Hematopoietic multipotent progenitor cell treated with erythropoietin and hydrocortisone succinate and interleukin-3 and kit ligand, for 4 days (in vitro differentiated cells): ENCODE measurements around the gene TXNDC5.
"Not testable (repeated sequence)": the region's sequence is repeated elsewhere in the genome, so short reads cannot be mapped to it uniquely, and the experiment has no call there.

Experiments used
- DNase-seq: peaks from one replicate; pipeline ENCODE4 v3.0.0-alpha.2; 2015

TXNDC5 gene

DNA sequence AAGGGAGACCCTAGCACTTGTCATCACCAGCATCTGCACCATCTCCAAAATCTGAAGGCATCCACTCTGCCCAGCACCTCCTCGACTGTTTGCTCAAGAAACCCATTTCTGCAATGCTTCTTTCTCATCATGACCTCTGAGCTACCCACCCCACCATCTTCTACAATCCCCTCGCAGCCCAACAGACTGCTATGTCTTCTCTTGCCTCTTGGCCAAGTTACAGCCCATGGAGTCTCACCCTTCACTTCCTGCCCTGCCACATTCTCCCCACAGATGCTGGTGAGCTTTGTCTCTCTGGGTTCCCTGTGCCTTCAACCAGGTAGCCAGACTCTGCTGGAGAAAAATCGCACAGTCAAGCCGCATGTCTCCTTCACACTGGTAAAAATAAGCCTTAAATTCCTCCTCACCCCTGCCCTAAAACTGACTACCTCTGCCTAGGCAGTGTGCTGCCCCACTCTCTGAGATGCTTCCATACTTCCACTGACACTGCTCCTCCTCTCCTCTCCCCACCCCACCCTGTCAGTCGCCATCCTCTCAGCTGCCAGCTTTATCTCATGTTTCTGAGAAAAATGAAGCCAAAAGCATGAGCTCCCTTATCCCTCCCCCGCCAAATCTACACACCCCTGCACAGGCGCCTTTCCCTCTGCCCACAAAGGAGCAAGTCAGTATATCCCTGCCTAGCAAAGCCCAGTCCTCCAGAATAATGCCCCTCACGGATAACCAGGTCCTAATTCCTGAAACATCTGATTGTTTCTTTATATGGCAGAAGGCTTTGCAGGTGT lies 2.3 kb upstream of the TXNDC5 start:
- DNase-seq: peak; percentile 78

- DNase-seq: no peak
Observed at GRCh38 chr6:7912024-7912423, 1.4 kb upstream of the TXNDC5 start.

GRCh38 chr6:7911345-7911725 lies 747 bp upstream of the TXNDC5 start:
- no peak for DNase-seq

DNA sequence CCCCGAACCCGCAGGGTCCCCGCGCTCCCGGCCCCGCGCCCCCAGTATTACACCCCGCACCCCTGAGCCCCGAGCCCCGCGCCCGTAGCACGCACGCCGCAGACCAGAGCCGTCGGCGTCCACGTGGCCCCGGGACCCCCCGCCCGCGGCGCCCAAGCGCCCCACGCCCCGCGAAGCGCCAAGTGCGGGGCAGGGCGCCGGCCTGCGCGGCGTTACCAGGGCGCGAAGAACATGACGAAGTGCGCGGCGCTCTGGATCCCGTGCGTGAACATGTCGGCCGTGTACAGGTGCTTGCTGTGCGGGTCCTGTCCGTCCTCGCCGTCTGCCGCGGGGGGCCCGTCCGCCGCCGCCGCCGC lies 312 bp downstream of the TXNDC5 start:
- no peak for DNase-seq

DNA sequence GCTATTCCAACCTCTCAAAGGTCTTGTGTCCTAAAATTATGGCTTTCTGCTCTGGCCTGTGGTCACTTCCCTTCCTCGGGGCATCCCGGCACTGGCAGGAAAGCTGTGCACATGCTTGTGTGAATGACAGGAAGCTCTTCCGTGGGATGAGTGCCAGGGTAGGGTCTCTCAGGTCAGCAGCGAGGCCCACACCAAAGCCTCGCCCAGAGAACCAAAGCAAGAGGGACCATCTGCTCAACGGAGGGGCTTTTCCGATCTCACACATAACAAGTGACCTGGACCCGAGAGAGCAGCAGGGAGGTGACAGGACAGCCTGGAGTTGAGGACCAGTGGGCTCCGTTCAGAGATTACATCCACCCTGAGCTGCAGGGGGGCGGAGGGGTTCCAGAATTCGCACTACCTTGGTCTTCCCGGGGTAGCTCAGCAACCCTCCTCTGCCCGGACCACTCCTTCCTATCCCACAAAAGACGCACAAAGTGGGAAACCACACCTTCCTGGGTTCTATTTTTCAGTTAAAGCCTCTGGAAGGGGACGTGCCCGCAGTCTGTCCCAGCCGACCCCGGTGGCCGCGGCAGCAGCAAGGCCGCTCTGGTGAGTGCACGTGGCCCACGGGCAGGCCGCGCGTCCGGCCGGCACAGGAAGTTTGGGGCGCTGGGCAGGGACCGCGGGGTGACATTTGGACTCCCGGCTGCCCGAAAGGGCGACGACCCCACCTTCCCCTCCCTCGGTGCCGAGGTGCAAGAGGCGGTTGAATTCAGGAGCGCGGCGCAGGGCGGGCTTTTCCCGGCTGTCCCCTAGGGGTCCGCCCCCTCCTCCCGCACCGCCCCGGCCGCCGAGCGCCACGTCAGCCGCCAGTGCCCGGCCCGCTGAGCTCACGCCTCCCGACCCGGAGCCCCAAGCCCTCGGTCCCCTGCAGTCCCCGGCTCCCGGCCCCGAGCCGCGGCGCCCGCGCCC lies 988 bp downstream of the TXNDC5 start:
- DNase-seq: peak; percentile 75

DNA sequence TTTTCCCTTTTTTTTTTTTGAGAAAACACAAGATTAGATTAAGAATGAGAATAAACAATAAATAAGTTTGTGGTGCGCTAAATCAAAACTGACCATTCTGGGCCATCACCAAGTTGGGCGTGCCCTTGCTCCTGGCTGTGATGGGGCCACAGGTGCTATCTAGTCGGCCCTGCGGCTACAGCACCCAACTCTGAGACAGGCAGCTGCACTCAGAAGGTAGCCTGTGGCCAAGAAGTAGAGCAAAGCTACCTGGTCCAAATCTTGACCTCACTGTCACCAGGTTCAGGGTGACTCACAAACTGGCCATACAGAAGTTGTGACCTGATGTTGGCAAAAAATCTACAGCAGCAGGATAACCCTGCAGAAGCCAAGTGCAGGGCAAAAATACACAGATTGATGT lies 3.4 kb downstream of the TXNDC5 start:
- DNase-seq: no peak

DNA sequence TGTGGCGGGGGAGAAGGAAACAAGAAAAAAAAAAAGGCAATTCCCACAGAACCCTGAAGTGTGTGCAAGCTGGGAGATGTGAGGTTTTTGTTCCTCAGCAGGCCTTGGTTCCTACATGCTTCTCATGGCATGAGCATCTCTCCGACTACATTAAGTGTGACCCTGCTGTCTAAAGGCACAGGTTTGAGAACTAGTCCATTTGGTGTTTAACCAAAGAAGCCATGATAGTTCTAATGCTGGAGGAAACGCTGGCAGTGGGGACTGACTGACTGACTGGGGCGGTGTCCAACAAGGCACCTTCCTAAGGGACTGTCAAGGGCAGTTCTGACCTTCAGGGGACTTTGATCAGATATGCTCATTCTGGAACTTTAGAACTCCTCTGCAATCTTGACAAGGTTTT lies 3.8 kb downstream of the TXNDC5 start:
- DNase-seq: no peak

DNA sequence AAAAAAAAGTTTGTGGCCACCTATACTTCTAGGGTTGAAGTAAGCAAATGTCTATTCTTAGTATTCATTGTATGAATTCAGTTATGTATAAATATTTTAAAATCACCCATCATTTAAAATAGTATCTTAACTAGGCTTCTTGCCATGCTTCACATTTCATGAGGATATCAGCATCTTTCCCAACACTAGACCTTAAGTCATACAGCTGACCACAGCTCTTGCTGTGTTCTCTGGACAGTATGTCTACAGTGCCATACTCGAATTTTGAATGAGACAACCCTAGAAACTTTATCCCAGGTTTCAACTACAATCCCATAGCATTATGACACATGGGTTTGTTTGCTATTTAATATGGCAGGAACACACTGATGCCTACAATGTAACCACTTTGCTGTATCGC lies 5.2 kb downstream of the TXNDC5 start:
- no peak for DNase-seq

DNA sequence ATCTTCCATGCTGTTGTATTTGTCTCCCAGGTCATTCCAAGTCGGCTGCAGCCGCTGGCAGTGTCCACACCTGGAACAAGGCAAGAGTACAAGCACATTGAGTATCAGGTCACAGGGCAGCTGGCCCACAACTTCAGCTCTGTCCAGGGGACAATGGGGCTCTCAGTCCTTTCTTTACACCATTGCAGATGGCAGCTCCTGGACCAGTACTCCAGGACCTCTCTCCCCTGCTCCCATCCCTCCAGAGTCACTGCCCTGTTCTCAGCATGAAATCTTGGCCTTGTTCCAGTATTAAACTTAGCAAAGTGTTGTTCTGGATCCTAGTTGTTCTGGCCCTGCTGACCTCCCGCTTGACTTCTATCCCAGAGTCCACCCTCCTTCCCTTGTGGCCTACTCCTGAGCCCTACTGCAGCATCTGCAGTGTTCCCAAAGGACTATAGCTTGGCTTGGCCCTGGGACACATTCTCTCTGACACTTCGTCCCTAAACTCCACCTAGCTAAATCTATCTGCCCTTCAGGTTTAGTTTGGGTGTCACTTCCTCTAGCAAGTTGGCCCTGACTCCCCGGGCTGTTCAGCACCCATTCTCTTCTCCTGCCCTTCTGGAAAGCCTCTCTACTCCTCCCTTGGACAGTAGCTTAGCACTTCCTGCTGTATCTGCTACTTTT lies 5.8 kb downstream of the TXNDC5 start:
- no peak for DNase-seq

GRCh38 chr6:7903673-7904072 lies 6.9 kb downstream of the TXNDC5 start:
- no peak for DNase-seq

DNA sequence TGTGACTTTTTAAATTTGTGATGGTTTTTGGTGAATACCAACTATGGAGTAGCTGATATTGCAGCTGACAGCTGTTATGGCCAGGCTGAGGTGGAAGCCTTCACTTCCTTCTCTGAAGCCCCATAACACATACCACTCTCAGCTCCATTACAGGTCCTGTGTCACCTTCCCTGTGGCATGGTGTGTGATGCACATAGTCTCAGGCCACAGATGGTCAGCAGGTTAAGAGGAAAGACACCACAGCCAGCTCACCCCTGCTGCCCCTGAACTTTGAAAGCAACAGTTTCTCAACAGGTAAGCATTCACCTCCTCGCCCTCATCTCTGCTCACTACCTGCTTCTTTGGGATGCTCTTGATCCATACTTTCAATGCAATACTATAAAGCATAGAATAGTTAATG lies 7.7 kb downstream of the TXNDC5 start:
- no peak for DNase-seq

DNA sequence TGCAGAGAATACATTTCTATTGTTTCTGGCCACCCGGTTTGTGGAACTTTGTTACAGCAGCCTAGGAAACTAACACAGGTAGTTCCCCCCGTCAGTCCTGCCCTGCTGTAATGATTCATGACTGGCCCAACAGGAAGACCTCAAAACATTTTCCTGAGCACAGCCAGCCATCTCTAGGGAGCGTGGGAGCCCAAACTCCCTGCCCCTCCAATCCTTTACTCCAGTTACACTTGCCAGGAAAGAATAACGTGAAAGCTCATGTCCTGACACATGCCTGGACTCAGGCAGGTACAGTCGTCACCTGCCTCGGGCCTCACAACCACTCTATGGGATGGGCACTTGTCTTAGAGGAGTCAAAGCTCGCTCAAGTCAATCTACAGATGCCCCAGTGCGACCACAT lies 8.4 kb downstream of the TXNDC5 start:
- DNase-seq: no peak

- no peak for DNase-seq
Observed at GRCh38 chr6:7901780-7902179, 8.8 kb downstream of the TXNDC5 start.

DNA sequence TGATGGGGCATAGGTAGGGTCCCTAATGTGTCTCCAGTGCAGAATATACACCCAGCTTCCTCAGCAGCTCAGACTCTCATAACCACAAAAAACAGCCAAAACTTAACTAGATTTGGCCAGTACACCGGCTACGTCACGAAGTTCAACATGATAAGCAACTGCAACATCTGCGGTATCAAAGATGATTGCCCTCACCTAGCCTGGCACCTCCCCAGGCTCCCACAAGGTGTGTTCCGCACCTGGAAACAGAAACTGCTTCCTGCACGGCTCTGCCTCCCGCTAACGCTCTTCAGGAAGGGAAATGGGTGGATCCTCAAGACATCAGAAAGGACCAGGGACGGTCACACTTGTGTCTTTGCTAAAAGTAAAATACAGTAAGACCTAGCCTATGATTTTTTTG lies 9.5 kb downstream of the TXNDC5 start:
- no peak for DNase-seq

DNA sequence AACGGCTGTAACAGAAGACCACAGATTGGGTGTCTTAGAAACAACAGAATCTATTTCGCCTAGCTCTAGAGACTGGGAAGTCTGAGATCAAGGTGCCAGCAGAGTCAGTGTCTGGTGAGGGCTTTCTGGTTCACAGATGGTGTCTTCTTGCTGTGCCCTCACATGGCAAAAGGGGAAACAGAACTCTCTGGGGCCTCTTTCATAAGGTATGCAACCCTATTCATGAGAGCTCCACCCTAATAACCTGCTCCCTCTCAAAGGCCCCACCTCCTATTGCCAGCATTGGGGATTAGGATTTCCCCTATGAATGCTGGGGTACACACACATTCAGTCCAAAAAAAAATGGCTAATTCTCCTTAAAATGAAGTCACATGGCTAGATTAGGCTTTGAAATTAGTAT lies 10.0 kb downstream of the TXNDC5 start:
- DNase-seq: peak; percentile 27

- no peak for DNase-seq
Observed at GRCh38 chr6:7899889-7900213, 10.7 kb downstream of the TXNDC5 start.

DNA sequence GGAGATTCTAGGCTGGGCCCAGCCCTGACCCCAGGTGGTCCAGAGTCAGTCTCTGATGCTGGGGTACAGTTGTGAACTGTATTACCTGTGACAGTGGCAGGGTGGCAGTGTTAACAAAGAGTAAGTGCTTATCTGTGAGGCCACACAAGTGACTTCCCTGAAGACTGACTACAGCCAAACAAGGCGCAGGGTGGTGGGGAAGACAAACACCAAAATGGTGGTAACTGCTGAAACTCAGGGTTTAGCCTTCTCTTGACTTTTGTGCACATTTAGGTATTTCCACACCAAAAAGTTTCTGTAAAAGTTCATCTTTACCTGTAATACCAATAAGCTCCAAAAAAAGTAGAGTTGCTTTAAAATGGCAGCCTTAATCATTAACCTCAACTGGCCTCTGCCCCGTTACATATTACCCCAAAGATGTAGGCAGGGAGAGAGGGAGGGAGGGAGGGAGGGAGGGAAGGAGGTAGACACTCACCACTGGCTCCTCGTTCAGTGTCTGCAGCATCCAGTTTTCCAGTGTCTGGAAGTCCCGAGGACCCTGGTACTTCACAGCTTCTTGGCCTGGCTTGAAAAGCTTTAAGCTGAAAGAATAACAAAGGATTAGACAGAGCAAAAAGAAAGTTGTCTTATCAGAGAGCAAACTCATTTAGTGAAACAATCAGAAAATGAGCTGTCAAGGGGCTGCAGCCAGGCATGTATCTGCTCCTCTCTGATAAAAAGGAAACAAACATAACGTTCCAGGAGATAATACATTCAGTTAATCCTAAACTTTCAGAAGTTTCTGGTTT lies 11.3 kb downstream of the TXNDC5 start:
- peak; percentile 88 for DNase-seq

- not testable (repeated sequence) for DNase-seq
Observed at GRCh38 chr6:7898193-7898586, 12.4 kb downstream of the TXNDC5 start.

DNA sequence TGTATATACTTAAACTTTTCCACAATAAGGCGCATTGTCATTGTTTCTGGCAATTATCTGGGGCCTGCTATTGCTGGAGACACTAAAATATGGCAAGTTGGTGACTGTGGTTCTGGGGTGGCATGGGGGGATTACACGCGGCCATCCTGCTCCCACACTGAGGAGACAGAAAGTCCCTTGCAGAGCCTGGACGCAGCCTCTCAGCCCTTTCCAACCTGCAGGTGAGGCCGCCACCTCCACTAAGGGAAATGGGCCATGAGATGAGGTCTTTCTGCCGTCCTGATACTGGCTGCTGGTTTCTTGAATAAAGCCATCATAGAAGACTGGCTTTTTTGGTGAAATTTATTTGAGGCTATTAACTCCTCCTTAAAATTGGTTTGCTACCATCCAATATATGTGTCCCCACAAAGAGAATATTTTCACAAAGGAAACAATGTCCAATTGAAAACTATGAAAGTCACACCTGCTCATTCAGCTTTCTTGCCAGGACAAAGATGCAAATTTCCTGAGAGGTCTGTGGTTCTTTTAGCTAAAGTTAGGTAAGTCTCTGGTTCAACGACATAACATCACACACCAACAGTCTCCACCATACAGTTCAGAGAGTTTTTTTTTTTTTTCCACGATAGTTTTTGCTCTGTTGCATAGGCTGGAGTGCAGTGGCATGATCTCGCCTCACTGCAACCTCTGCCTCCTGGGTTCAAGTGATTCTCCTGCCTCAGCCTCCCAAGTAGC lies 13.0 kb downstream of the TXNDC5 start:
- no peak for DNase-seq

DNA sequence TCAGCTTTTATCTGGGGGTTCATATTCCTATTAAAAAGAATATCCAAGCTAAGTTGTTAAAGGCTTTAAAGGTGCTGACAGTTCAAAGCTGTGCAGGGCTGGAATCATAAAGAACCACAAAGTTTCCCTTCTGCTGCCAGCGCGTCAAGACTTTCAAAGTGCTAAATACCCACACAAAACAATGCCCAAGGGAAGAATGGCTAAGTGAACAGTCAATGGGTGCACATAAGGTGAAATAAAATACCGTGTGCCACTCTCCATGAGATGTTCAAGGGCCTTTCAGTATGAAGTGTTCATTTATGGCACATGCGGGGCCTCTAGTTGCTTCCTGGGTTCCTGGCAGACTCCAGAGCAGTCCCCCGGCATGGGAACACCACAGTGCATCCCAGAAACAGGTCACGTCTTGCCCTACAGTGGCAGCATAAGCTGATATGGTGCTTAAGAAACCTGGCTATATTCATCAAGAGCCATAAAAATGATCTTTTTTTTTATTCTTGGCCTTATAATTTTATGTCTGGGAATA lies 14.1 kb downstream of the TXNDC5 start:
- DNase-seq: no peak

GRCh38 chr6:7895125-7895423 lies 15.5 kb downstream of the TXNDC5 start:
- DNase-seq: peak; percentile 71
